Measurements from ENCODE around the gene TSEN15.
"Not testable (repeated sequence)": the region's sequence is repeated elsewhere in the genome, so short reads cannot be mapped to it uniquely, and the experiment has no call there.

TSEN15 gene

DNA sequence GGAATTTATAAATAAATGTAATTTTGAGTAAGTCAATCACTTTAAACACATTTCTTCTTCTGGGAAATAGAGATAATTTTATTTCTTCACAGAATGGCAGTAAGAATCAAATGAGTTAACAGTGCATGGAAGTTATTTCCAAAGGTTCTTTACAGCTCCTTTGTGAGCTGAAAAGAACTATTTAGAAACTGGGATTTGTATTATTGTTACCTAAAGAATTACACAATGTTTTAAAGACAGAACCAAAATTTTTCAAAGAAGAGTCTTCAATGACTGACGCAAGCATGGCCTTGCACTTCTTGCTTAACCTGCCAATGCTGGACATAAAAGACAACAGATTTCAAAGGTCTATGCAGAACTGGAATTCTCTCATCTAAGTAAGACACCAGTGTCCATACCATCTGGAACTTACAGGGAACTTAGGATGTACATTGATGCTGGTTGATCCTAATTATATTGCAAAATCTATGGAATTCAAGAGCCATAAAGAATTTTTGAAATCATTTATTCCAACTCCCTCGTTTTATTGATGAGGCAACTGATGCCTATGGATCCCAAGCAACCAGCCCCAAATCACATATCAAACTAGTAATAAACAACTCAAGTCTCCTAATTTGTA, 16.7 kb upstream of the TSEN15 start:
- H3K4me1 Mint-ChIP-seq (ENCODE audit: low read depth in 2 of 2), result peaks cover 18 to 29% of the 10 kb centered on the region in 2 donors
- peaks cover 7 to 33% of the 10 kb centered on the region in 2 donors for H3K27me3 Mint-ChIP-seq

GRCh38 chr1:184035719-184036516, 15.6 kb upstream of the TSEN15 start:
- peaks cover 18 to 29% of the 10 kb centered on the region in 2 donors for H3K4me1 Mint-ChIP-seq (ENCODE audit: low read depth in 2 of 2)
- H3K4me3 Mint-ChIP-seq, result peak overlapping the region; percentile 86 to 89
- H3K9me3 Mint-ChIP-seq, result no peaks in the 10 kb centered on the region
- H3K36me3 Mint-ChIP-seq (ENCODE audit: insufficient read depth), result peaks cover 4% of the 10 kb centered on the region
- peak in 2 of 3 experiments; percentile 1 to 19 for DNase-seq
- peaks cover 7 to 38% of the 10 kb centered on the region in 2 donors for H3K27me3 Mint-ChIP-seq
- peak overlapping the region; percentile 67 to 79 for H3K27ac Mint-ChIP-seq
- ATAC-seq (replicated peaks), result peak; percentile 25

More for the DNA sequence above, 16.7 kb upstream of the TSEN15 start:
- DNase-seq (no peak), ATAC-seq (replicated peaks) (no peak)
- peak overlapping the region in 1 of 2 donors; percentile 86 for H3K4me3 Mint-ChIP-seq
- H3K9me3 Mint-ChIP-seq, result no peaks in the 10 kb centered on the region
- no peak overlapping the region for H3K27ac Mint-ChIP-seq
- H3K36me3 Mint-ChIP-seq (ENCODE audit: insufficient read depth), result peaks cover 4% of the 10 kb centered on the region

DNA sequence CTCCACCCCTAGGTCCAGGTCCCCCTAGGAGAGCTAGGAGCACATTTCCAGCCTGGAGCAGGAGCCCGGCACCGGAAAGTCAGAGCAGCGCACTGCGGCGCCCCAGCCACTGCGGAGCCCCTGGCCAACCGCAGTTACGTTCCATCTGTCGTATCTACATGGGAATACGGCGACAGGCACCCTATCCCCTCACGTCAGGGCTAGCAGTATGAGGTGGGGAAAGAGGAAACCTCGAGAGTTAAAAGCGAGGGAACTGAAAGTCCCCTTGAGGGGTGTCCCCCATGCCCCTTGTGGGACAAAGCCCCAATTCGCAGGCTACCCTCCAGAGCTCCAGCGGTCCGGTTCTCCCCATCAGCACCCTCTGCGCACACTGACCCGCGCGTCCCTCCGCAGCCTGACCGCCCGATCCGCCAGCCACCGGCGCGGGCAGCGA, 15.0 kb upstream of the TSEN15 start:
- Mint-ChIP-seq H3K27ac (peak overlapping the region; percentile 67 to 79), H3K36me3 (ENCODE audit: insufficient read depth) (peaks cover 4% of the 10 kb centered on the region), H3K4me1 (ENCODE audit: low read depth in 2 of 2) (peaks cover 18 to 29% of the 10 kb centered on the region in 2 donors), H3K9me3 (no peaks in the 10 kb centered on the region), H3K27me3 (peaks cover 11 to 40% of the 10 kb centered on the region in 2 donors), H3K4me3 (peak overlapping the region; percentile 86 to 89)
- DNase-seq (peak in 2 of 3 experiments; percentile 6 to 17), ATAC-seq (replicated peaks) (peak; percentile 29)

GRCh38 chr1:184037849-184038591, 13.5 kb upstream of the TSEN15 start:
- Mint-ChIP-seq H3K4me3 (peak overlapping the region; percentile 86 to 89), H3K27me3 (peaks cover 21 to 50% of the 10 kb centered on the region in 2 donors), H3K4me1 (ENCODE audit: low read depth in 2 of 2) (peaks cover 18 to 29% of the 10 kb centered on the region in 2 donors), H3K36me3 (ENCODE audit: insufficient read depth) (peaks cover 4% of the 10 kb centered on the region), H3K9me3 (no peaks in the 10 kb centered on the region), H3K27ac (peak overlapping the region; percentile 8)
- DNase-seq (no peak), ATAC-seq (replicated peaks) (no peak)

DNA sequence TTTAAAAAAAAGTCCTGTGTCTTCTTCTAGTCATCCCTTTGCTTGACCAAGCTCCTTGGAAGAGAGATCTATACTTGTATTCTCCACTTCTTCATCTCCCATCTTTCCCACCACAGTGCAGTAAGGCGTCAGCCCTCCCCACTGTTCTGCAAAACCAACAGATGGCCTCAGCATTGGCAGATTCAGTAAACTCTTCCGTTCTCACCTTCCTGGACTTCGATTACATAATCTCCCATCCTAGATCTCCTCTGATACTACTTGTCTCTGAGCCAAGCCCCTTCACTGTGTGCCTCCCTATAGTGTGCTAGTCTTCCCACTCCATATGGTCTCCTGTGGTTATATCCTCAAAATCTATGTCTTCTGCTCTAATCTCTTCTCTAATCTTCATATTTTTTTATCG, 12.4 kb upstream of the TSEN15 start:
- ATAC-seq (replicated peaks), result no peak
- Mint-ChIP-seq H3K4me1 (ENCODE audit: low read depth in 2 of 2) (peaks cover 16 to 23% of the 10 kb centered on the region in 2 donors), H3K9me3 (no peaks in the 10 kb centered on the region), H3K27ac (no peak overlapping the region), H3K27me3 (peaks cover 29 to 54% of the 10 kb centered on the region in 2 donors), H3K4me3 (peak overlapping the region in 1 of 2 donors; percentile 3), H3K36me3 (ENCODE audit: insufficient read depth) (peaks cover 4% of the 10 kb centered on the region)
- DNase-seq, result no peak

DNA sequence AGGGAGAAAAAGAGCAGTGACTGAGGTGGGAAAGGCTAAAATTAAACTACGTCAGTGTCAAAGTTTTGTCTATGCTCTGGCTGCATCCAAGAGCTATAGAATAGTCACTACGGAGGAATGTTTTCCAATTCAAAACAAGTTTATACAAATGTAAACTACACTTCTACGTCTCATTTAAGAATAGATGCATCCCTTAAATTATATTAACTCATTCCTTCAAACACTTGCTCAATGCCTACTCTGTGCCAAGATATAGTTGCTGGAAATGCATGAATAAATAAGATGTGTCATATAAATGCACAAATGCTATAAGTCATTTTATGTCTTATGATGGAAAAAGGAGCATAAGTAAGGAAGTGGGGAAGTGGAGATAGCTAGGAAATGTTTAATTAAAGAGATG, 9.8 kb upstream of the TSEN15 start:
- Mint-ChIP-seq H3K4me3 (no peak overlapping the region), H3K27me3 (peaks cover 29 to 45% of the 10 kb centered on the region in 2 donors), H3K4me1 (ENCODE audit: low read depth in 2 of 2) (peaks cover 7% of the 10 kb centered on the region in 2 donors), H3K9me3 (no peaks in the 10 kb centered on the region), H3K27ac (no peak overlapping the region), H3K36me3 (ENCODE audit: insufficient read depth) (peaks cover 4% of the 10 kb centered on the region)
- no peak for DNase-seq
- no peak for ATAC-seq (replicated peaks)

DNA sequence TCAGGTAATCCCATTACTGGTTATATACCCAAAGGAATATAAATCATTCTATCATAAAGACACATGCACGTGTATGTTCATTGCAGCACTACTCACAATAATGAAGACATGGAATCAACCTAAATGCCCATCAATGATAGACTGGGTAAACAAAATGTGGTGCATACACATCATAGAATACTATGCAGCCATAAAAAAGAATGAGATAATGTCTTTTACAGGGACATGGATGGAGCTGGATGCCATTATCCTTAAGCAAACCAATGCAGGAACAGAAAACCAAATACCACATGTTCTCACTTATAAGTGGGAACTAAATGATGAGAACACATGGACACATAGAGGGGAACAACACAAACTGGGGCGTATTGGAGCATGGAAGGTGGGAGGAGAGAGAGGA, 8.2 kb upstream of the TSEN15 start:
- ATAC-seq (replicated peaks); H3K27ac Mint-ChIP-seq; H3K9me3 Mint-ChIP-seq; H3K4me1 Mint-ChIP-seq (ENCODE audit: low read depth in 2 of 2); H3K4me3 Mint-ChIP-seq; H3K36me3 Mint-ChIP-seq (ENCODE audit: insufficient read depth); DNase-seq: not testable (repeated sequence)
- peaks cover 29 to 37% of the 10 kb centered on the region in 2 donors for H3K27me3 Mint-ChIP-seq

DNA sequence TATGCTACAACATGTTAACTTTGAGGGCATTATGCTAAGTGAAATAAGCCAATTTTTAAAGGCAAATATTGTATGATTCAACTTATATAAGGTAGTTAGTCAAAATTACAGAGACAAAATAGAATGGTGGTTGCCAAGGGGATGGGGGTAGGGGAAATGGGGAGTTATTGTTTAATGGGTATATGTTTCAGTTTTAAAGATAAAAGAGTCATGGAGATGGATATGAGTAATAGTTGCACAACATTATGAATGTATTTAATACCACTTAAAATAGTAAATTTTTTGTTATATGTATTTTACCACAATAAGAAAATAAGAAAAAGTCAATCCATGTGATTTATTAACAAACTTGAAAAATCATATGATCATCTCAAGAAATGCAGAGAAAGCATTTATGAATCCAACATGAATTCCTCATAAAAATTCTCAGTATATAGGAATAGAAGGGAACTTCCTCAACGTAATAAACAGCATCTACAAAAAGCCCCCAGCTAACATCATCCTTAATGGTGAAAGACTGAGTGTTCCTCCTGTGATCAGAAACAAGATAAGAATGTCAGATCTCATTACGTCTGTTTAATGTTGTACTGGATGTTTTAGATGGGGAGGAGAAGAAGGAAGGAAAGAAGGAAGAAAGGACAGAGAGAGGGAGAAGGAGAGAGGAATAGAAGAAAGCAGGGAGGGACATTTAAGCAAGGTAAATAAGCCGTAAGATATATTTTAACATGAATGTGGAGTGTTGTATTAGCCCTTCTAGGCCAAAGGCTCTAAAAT, 6.7 kb upstream of the TSEN15 start:
- no peaks in the 10 kb centered on the region for H3K4me1 Mint-ChIP-seq (ENCODE audit: low read depth in 2 of 2)
- ATAC-seq (replicated peaks), result no peak
- H3K27me3 Mint-ChIP-seq, result peaks cover 34 to 35% of the 10 kb centered on the region in 2 donors
- DNase-seq, result no peak
- H3K27ac Mint-ChIP-seq, result no peak overlapping the region
- no peaks in the 10 kb centered on the region for H3K9me3 Mint-ChIP-seq
- no peaks in the 10 kb centered on the region for H3K36me3 Mint-ChIP-seq (ENCODE audit: insufficient read depth)
- H3K4me3 Mint-ChIP-seq, result no peak overlapping the region

- not testable (repeated sequence) for ATAC-seq (replicated peaks); H3K36me3 Mint-ChIP-seq (ENCODE audit: insufficient read depth); H3K9me3 Mint-ChIP-seq; H3K4me3 Mint-ChIP-seq; H3K4me1 Mint-ChIP-seq (ENCODE audit: low read depth in 2 of 2); DNase-seq; H3K27ac Mint-ChIP-seq
- H3K27me3 Mint-ChIP-seq, result peaks cover 21 to 26% of the 10 kb centered on the region in 2 donors
Measured at GRCh38 chr1:184047541-184047940, 4.0 kb upstream of the TSEN15 start.

DNA sequence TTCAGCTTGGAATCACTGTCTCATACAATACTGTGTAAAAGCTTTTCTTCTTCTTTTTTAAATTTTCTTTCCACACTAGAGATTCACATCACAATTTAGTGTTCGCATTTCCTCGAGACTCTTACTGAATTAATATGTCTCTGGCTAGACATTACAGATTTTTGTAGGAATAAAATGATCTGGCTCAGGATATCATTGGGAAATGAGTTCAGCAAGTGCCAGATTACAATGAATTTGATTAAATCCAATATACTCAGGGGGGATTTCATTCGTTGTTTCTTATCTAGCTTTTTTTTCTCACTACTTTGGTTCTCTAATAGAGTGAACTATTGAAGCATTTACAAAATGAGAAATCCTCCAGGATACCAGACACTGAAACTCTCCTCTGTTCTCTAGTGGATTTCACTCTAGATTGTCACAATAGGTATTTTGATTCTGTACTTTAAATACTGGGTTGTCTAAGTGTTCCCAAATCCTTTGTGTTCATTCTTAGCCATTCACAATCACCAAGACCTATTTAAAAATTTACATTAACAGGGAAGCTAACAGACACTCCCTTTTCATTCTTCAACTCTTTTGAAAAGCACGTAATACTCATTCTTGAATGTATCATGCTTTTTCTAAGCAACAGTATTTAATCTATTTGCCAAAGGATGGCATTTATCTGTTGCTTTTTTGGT, 2.8 kb upstream of the TSEN15 start:
- H3K27ac Mint-ChIP-seq, result no peak overlapping the region
- H3K9me3 Mint-ChIP-seq, result no peaks in the 10 kb centered on the region
- peaks cover 12 to 15% of the 10 kb centered on the region in 2 donors for H3K27me3 Mint-ChIP-seq
- no peak for DNase-seq
- peaks cover 13 to 17% of the 10 kb centered on the region in 2 donors for H3K4me1 Mint-ChIP-seq (ENCODE audit: low read depth in 2 of 2)
- H3K4me3 Mint-ChIP-seq, result no peak overlapping the region
- no peak for ATAC-seq (replicated peaks)
- no peaks in the 10 kb centered on the region for H3K36me3 Mint-ChIP-seq (ENCODE audit: insufficient read depth)

- Mint-ChIP-seq H3K4me1 (ENCODE audit: low read depth in 2 of 2) (peaks cover 17 to 23% of the 10 kb centered on the region in 2 donors), H3K27ac (no peak overlapping the region), H3K9me3 (no peaks in the 10 kb centered on the region), H3K36me3 (ENCODE audit: insufficient read depth) (no peaks in the 10 kb centered on the region), H3K4me3 (no peak overlapping the region), H3K27me3 (peaks cover 12 to 14% of the 10 kb centered on the region in 2 donors)
- no peak for DNase-seq
- no peak for ATAC-seq (replicated peaks)
Measured at GRCh38 chr1:184049291-184049690, 2.2 kb upstream of the TSEN15 start.

DNA sequence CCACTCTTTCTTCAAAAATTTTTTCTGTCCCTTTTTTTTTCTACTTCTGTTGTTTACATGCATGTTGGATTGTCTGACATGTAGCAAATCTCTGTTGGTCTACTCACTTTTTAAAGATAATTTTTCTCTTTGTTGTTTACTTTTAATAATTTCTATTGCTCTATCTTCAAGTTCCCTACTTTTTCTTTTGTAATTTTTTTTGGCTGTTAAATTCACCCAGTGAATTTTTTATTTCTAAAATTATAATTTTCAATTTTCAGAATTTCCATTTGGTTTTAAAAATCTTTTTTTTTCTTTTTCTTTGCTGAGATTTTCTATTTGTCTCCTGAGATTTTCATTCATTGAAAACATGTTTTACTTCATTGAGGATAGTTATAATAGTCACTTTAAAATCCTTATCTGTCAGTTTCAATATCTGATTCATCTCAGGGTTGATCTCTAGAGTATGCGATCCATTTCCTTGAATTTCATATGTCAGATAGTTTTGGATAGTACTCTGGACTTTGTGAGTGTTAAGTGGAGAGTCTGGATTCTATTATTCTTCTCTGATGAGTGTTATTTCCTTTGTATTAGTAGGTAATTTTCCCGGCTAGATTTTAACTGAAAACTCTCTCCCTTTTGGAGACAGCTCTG, 1.6 kb upstream of the TSEN15 start:
- DNase-seq (no peak), ATAC-seq (replicated peaks) (no peak)
- Mint-ChIP-seq H3K27ac (peak overlapping the region in 1 of 2 donors; percentile 15), H3K4me3 (peak overlapping the region in 1 of 2 donors; percentile 98), H3K36me3 (ENCODE audit: insufficient read depth) (peaks cover 5% of the 10 kb centered on the region), H3K4me1 (ENCODE audit: low read depth in 2 of 2) (peaks cover 20 to 26% of the 10 kb centered on the region in 2 donors), H3K9me3 (no peaks in the 10 kb centered on the region), H3K27me3 (peaks cover 12 to 14% of the 10 kb centered on the region in 2 donors)
